T-helper 2 cell treated with Interferon-gamma antibody and Interleukin-4, amounts not matched to agents 100 ng/mL and 5 ng/mL, for 36 hours (primary cell): ENCODE measurements around the gene CCDC160. TPM values are rescaled to one million over a fixed set of nuclear protein-coding genes. Genes with fewer than 3 reads are reported as not detected.
"Not testable (repeated sequence)": the region's sequence is repeated elsewhere in the genome, so short reads cannot be mapped to it uniquely, and the experiment has no call there.

Source experiments
- intact Hi-C: fragments of 100-400 bp; cut with micrococcal nuclease; formaldehyde crosslinking; loops from one replicate; pipeline ENCODE4 v1.15.1; 2023
- total RNA-seq: library from RNA; stranded (reverse); gene quantifications from 2 replicates; pipeline ENCODE4 v1.2.3, GENCODE V29; 2022

Gene CCDC160
- not detected in 2 replicates for total RNA-seq

DNA sequence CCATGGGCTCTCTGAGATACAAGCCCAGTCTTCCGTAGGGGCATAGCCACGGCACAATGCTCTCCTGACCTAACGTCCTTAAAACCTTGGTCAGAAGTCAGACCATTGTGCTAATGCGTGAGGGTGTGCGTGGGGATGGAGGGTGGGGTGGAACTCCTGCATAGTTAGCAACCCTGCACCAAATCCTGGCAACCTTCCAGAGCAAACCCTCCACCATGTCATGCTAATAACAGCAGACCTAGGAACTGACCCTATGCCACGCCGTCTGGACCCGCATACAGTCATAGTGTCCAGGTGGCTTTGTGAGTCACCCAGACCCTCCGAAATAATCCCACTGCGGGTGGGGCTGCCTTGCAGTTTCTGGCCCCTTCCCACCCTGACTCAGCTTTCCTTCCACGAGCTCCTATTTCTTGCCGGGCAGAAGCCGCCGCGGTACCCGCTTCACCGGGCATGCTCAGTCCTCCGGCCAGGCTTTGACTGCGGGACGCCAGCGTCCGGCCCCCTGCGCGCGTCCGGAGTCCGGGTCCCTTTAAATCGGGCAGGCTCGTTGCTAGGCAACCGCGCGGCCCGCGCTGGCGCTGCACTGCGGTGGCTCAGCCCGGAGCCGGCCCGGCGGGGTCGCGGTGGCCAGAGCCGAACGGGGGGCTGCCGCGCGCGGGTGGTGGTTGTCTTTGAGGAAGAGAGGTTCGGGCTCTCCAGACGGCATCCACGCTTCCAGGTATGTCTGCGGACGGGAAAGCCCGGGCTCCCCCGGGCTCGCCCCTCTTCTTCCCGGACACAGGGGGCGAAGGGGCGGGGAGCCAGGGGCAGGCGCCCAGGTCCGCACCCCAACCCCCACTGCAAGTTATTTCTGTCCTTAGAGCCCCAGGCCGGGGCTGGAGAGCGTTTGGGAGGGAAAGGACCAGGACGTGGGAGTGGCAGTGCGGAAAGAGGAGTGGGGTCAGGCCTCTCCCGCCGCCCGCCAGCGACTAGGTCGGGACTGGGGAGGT is at the start of gene CCDC160:
Gene CCDC160, plus strand, starts transcription at position 557 of the 989 bp plus-strand sequence. CDS start 7,619 bp downstream, outside the sequence.
- intact Hi-C loops, result no loop called here

- intact Hi-C loops, result no loop called here
These were observed 45.7 kb upstream of the CCDC160 start for GRCh38 chrX:134191281-134191680.

DNA sequence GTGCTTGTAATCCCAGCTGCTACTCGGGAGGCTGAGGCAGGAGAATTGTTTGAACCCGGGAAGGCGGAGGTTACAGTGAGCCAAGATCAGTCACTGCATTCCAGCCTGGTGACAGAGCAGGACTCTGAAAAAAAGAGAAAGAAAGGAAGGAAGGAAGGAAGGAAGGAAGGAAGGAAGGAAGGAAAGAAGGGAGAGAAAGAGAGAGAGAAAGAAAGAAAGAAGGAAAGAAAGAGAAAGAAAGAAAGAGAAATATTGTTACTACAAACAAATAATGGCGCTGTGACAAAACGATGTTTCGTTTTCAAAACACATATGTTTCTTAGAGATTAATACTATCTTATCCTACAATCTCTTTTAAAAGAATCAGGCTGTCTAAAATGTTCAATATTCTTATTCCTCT is 42.1 kb upstream of the CCDC160 start:
- intact Hi-C loops, result no loop called here

DNA sequence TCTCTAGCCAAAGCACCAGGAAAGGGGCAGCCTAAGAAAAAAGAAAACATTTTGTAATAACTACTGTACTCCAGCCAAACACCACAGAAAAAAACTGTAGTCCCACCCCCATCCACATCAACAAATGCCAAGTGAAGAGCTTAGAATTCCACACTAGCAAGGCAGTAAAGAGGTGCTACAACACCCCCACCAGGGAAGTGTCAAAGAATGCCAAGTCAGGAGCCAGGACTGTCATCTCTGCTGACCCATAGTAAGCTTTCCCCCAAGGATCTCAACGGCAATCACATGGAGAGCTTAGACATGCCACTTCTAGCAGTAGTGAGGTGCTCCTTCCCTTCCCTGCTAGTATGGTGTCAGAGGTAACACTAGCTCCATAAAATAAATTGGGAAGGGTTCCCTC is 34.4 kb upstream of the CCDC160 start:
- intact Hi-C loops, result no loop called here

DNA sequence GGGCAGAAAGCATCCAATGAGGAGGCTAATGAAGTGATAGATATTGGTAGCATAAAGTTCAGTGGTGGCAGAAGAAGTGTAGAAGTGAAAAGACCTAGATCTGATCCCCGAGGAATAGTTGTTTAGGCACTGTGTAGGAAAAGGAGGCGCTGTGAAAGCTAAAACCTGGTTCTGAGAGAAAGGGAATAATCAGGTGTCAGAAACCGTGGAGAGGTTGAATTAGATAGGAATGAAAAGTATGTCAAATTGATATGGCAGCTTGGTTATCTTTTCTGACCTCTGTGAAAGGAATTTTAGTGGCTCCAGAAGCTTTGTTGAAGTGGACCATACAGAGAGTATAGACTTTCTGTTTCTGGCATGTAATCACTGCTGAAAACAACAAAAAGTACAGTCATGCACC is 30.8 kb upstream of the CCDC160 start:
- intact Hi-C loops, result no loop called here

DNA sequence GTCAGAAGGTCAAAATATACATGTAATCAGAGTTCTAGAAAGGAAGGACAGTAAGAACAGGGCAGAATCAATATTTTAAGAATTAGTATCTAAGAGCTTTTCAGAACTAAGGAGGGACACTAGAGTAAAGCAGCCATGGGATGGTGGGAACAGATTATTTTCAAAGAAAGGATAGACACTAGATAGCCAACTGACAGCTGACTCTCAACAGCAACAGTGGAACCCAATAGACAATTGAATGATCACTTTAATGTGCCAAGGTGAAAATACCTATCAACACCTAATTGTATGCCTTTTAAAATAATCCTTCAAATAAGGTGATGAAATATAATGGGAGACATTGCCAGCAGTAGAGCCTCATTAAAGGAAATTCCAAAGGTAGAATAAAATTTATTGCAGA is 26.5 kb upstream of the CCDC160 start:
- intact Hi-C loops, result no loop called here

- intact Hi-C loops, result no loop called here
These were observed 1.7 kb upstream of the CCDC160 start for GRCh38 chrX:134235236-134235635.

GRCh38 chrX:134238144-134238543 is 1.2 kb downstream of the CCDC160 start:
- intact Hi-C loops, result not testable (repeated sequence)

GRCh38 chrX:134239016-134239415 is 2.0 kb downstream of the CCDC160 start:
- intact Hi-C loops, result no loop called here

DNA sequence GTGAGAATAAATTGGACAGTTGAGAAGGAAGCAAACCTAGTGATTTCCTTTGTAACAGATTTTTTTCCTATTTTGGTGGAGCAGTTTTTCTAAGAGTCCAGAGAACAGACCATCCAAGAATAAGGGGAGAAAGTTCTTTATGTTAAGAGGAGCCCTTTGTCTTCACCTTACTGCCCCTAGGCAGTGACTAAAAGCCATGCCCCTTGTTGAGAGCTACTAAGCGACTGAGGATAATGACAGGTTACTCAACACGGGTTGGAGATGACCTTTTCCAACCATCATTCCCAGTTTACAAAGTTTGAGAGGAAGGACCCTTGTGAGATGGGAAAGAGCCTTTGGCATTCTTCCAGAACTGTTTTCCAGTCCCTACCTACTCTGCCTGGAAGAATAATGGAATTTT is 3.2 kb downstream of the CCDC160 start:
- intact Hi-C loops, result no loop called here

DNA sequence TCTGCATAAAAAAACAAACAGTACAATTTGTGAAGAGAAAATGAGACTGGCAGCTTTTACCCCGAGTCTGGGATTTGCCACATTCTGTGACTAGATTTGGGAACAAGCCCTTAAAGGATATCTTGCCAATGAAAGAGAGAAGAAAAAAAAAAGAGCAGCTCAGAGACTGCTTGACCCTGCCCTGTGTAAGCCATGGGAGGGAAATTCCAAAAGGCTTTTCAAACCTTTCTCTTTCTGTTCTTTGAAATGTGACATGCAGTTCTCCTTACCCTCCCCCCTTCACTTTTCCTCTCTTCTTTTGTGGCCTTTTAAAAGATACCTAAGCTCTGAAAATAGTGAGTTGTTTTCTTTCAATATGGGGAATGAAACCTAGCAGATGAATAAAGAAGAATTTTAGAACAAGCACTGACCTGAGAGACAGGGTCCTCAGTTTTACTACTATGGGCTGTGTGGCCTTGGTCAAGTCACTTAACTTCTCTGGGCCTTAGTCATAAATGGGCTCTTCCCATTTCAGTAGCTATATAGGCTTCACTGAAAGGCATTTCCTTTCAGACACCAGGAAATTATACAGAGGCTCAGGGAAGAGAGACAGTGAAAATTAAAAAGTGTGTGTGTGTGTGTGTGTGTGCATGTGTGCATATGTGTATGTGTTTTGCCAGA is 5.1 kb downstream of the CCDC160 start:
- intact Hi-C loops, result no loop called here

DNA sequence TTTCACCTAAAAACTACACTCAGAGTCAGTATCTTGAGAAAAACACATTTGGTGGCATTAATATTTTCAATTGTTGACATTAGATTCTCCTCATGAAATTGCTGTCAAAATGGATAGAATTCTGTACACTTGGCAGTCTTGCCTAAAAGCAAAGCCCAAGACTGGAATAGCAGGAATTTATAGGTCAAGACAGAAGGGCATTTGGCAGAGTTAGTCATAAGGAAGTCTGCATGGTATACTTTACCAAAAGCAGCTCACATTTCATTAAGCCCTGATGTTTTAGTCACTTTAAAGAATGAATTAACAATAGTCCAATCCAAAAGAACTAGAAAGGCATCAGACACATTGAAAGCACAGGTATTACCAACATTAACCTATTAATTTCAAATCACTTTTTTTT is 7.1 kb downstream of the CCDC160 start:
- intact Hi-C loops, result no loop called here

- intact Hi-C loops, result no loop called here
These were observed 9.3 kb downstream of the CCDC160 start for GRCh38 chrX:134246282-134246681.

DNA sequence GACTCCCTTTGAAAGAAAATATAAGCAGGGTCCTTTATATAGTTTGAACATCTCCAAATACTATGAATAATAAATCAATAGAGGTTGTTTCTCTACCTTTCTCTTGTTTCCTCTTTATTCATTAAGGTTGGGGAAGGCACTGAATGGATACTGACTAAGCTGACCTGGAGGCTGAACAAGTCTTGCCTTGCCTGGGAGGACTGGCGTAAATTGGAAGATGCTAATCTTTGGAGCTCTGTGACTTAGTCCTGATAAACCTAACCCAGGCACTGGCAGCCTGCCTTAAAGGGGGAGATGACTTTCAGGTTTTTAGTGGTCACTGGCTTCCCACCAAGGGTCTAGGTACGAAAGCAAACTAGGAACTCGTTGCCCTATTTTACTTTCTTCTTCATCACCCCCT is 10.5 kb downstream of the CCDC160 start:
- intact Hi-C loops, result no loop called here

GRCh38 chrX:134249241-134249640 is 12.3 kb downstream of the CCDC160 start:
- intact Hi-C loops, result no loop called here

DNA sequence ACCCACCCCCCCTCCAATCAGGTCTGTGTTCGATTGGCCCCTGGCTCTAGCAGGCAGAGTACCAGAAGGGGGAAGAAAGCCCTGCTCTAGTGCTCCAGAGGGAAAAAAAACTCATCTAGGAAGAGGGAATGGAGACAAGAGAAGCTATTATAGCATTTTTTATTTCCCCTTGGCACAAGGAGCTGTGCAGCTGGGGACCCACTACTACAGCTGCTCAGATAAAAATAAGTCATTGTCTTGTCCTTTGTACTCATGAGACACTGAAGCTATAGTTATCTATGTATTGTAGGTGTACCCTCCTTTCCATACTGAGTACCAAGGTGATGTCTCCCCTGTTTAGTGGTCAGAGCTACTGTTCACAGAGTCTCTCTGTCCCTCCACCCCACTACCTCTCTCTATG is 14.3 kb downstream of the CCDC160 start:
- intact Hi-C loops, result loop anchor here (5.0 kb wide), 1 partner anchor 459 kb away; no protein-coding TSS in a partner anchor

DNA sequence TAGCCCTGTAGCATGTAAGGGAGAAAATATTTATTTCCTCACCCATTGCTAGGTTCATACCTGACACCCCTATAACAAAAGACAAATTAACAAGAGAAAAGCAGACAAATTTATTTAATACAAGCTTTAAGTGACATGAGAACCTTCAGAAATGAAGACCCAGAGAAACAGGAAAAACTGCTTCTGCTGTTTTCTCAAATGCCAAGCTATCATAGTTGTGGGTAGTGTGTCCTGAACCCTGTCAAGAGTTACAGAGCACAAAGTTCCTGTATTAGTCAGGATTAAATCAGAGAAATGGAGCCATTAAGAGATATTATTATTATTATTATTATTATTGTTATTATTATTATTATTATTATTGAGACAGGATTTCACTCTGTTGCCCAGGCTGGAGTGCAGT is 17.5 kb downstream of the CCDC160 start:
- intact Hi-C loops, result loop anchor here (1.0 to 5.0 kb wide), 2 partner anchors 68 to 462 kb away; no protein-coding TSS in a partner anchor

- intact Hi-C loops, result no loop called here
These were observed 18.6 kb downstream of the CCDC160 start for GRCh38 chrX:134255555-134255954.

DNA sequence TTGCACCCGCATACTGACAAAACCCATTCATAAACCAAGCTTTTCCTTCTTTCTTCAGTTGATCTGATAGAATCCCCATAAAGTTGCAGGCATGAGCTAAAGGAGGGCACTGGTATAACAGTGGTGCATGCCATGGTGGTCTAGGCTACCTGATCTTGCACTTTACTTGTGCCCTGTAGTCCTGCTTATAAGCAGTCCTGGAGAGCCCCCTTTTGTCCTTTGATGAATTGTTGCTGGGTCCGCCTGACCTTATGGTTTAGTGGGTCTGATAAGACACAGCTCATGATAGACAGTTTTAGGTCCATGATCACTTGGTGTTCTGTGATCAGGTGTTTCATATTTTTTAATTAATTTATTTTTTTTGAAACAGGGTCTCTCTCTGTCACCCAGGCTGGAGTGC is 19.7 kb downstream of the CCDC160 start:
- intact Hi-C loops, result no loop called here

GRCh38 chrX:134258202-134258601 is 21.2 kb downstream of the CCDC160 start:
- intact Hi-C loops, result no loop called here

GRCh38 chrX:134285934-134286333 is 49.0 kb downstream of the CCDC160 start:
- intact Hi-C loops, result not testable (repeated sequence)

DNA sequence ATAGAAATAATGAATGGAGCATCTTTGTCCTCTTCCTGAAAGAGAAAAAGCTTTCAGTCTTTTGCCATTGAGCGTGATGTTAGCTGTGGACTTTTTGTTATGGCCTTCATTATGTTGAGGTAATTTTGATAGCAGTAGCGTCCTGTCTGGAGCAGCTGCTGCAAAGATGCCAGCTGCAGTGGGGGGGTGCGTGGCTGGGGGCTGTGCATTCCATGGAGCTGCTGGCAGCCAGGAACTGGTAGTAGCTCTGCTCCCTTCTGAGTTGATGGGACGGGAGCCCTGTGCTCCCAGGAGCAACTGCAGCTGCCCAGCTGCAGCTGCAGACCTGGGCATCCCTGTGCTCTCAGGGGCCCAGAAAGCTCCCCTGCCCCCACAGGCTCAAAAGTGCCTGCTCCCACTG is 50.4 kb downstream of the CCDC160 start:
- intact Hi-C loops, result no loop called here
